Vagina (tissue), 2 donors: ENCODE data around the gene YOD1. TPM values are rescaled to one million over a fixed set of nuclear protein-coding genes. Genes with fewer than 3 reads are reported as not detected.

Source experiments
- DNase-seq, 2 donors: peaks; one replicate each; pipeline ENCODE4 v3.0.0-alpha.2; 2017; ENCODE audit errors: extremely low spot score in 2 of 2
- H3K27ac ChIP-seq: fragments of 200-600 bp; sonication (generic); one replicate; pipeline ENCODE4 v1.5.1; 2019
- H3K27me3 ChIP-seq: fragments of 200-600 bp; sonication (generic); one replicate; pipeline ENCODE4 v1.5.1; 2019
- H3K36me3 ChIP-seq, 2 donors: fragments of 200-600 bp; sonication (generic); one replicate each; pipeline ENCODE4 v1.5.1; 2017 to 2019
- H3K4me1 ChIP-seq: fragments of 200-600 bp; sonication (generic); one replicate; pipeline ENCODE4 v1.5.1; 2019
- H3K4me3 ChIP-seq, 2 donors: fragments of 200-600 bp; sonication (generic); 1 replicate in 1 of 2; 2 replicates in 1 of 2; pipeline ENCODE4 v1.5.1; 2016 to 2019
- H3K9me3 ChIP-seq: fragments of 200-600 bp; sonication (generic); one replicate; pipeline ENCODE4 v1.5.1; 2019
- POLR2A ChIP-seq, 2 donors: fragments of 450-650 bp; IDR thresholded peaks; one replicate each; pipeline ENCODE4 v1.6.1; 2017; ENCODE audit warnings: antibody characterized with exemption in 2 of 2, mild to moderate bottlenecking in 2 of 2, moderate library complexity in 2 of 2
- POLR2AphosphoS5 ChIP-seq, 2 donors: sonication (generic); formaldehyde crosslinking; IDR thresholded peaks; one replicate each; pipeline ENCODE4 v1.9.0; 2017; ENCODE audit warnings: antibody characterized with exemption in 2 of 2, mild to moderate bottlenecking in 2 of 2, low read depth in 1 of 2; ENCODE audit not compliant: insufficient read depth in 1 of 2
- intact Hi-C: fragments of 100-400 bp; cut with DNase I; formaldehyde crosslinking; loops from one replicate; pipeline ENCODE4 v1.15.1; 2023
- total RNA-seq: library from RNA; depleted of rRNA; stranded (reverse); fragments of >200 nt; gene quantifications from one replicate; pipeline ENCODE4 v1.2.3, GENCODE V29; 2016
- TF ChIP-seq, protein P1 (sequence below), 3 experiments: fragments of 450-650 bp in 2 of 3; fragments of 200-600 bp in 1 of 3; sonication (generic) in 1 of 3; IDR thresholded peaks; one replicate each; pipeline ENCODE4 v1.5.1; 2017 to 2019; ENCODE audit warnings: antibody characterized with exemption in 3 of 3, mild to moderate bottlenecking in 2 of 3, moderate library complexity in 2 of 3

The YOD1 gene
- total RNA-seq, 1 donor from 2014 or later: 25.3 TPM

DNA sequence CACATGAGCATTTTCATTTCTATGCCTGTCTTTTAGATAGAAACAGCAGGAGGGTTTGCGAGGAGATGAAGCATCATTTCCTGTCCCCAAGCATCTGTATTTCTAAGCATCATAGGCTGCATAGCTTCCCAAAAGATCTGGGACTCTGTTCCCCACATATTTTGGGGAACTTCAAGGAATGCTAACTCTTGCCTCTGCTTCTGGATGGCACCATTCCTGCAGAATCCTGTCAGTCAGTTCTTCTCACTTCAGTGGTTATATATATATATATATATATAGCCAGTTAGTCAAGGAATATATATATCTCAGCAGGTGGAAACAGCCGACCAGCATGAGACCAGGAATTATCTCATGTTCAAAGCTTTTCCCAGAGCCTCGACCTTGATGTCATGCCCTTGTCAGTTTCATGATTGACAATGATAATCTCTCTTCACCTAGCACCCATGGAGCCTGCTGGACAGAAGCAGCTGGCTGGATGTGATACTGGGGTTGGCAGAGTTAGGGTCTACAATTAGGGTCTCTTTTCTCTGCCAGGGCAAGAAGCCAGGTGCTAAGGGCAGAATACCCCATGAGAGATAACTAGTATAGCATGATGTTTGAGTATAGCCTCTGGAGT lies 4.5 kb upstream of the YOD1 start:
- peaks cover 16% of the 10 kb centered on the region for H3K4me1 ChIP-seq
- intact Hi-C loops: no loop called here
- TF ChIP-seq, protein P1, sequence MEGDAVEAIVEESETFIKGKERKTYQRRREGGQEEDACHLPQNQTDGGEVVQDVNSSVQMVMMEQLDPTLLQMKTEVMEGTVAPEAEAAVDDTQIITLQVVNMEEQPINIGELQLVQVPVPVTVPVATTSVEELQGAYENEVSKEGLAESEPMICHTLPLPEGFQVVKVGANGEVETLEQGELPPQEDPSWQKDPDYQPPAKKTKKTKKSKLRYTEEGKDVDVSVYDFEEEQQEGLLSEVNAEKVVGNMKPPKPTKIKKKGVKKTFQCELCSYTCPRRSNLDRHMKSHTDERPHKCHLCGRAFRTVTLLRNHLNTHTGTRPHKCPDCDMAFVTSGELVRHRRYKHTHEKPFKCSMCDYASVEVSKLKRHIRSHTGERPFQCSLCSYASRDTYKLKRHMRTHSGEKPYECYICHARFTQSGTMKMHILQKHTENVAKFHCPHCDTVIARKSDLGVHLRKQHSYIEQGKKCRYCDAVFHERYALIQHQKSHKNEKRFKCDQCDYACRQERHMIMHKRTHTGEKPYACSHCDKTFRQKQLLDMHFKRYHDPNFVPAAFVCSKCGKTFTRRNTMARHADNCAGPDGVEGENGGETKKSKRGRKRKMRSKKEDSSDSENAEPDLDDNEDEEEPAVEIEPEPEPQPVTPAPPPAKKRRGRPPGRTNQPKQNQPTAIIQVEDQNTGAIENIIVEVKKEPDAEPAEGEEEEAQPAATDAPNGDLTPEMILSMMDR (IDR thresholded peaks at IDR 0.05): no peak
- TF ChIP-seq POLR2AphosphoS5 (IDR thresholded peaks at IDR 0.05; ENCODE audit: insufficient read depth in 1 of 2, low read depth in 1 of 2): no peak
- no peak for TF ChIP-seq POLR2A (IDR thresholded peaks at IDR 0.05)
- no peak overlapping the region for H3K27ac ChIP-seq
- no peaks in the 10 kb centered on the region for H3K9me3 ChIP-seq
- no peak overlapping the region for H3K4me3 ChIP-seq
- DNase-seq: peak in 1 of 2 donors; percentile 84
- H3K27me3 ChIP-seq: no peaks in the 10 kb centered on the region
- H3K36me3 ChIP-seq: no peaks in the 10 kb centered on the region

- Histone ChIP-seq H3K4me1 (peaks cover 19% of the 10 kb centered on the region), H3K27ac (peak overlapping the region; percentile 7)
Measured at GRCh38 chr1:207054491-207054890, 3.5 kb upstream of the YOD1 start.

GRCh38 chr1:207052911-207053769 lies 2.1 kb upstream of the YOD1 start, which contains the start of gene PFKFB2:
TSS of gene PFKFB2 (plus strand) at chr1:207053275. CDS start at chr1:207054718, 1,443 bp downstream.
- peaks cover 31% of the 10 kb centered on the region for H3K4me1 ChIP-seq
- H3K27ac ChIP-seq: peak within 1 kb of the TSS; percentile 92
- intact Hi-C loops: no loop called here
- no peaks in the 10 kb centered on the region for H3K27me3 ChIP-seq
- DNase-seq: peak in 1 of 2 donors; percentile 99
- peak; percentile 92 to 95 for TF ChIP-seq POLR2AphosphoS5 (IDR thresholded peaks at IDR 0.05; ENCODE audit: insufficient read depth in 1 of 2, low read depth in 1 of 2)
- TF ChIP-seq POLR2A (IDR thresholded peaks at IDR 0.05): peak in 1 of 2 donors; percentile 67
- TF ChIP-seq, protein P1 (IDR thresholded peaks at IDR 0.05): peak in 1 of 3 experiments; percentile 43
- peak within 1 kb of the TSS; percentile 67 to 68 for H3K4me3 ChIP-seq
- H3K36me3 ChIP-seq: peaks cover 0 to 9% of the 10 kb centered on the region in 2 donors
- H3K9me3 ChIP-seq: no peaks in the 10 kb centered on the region

More at GRCh38 chr1:207054491-207054890, 3.5 kb upstream of the YOD1 start:
- no peaks in the 10 kb centered on the region for H3K9me3 ChIP-seq
- H3K27me3 ChIP-seq: no peaks in the 10 kb centered on the region
- no peak for TF ChIP-seq POLR2A (IDR thresholded peaks at IDR 0.05)
- TF ChIP-seq, protein P1 (IDR thresholded peaks at IDR 0.05): no peak
- TF ChIP-seq POLR2AphosphoS5 (IDR thresholded peaks at IDR 0.05; ENCODE audit: insufficient read depth in 1 of 2, low read depth in 1 of 2): no peak
- H3K36me3 ChIP-seq: no peaks in the 10 kb centered on the region
- DNase-seq: no peak
- no peak overlapping the region for H3K4me3 ChIP-seq
- intact Hi-C loops: no loop called here

DNA sequence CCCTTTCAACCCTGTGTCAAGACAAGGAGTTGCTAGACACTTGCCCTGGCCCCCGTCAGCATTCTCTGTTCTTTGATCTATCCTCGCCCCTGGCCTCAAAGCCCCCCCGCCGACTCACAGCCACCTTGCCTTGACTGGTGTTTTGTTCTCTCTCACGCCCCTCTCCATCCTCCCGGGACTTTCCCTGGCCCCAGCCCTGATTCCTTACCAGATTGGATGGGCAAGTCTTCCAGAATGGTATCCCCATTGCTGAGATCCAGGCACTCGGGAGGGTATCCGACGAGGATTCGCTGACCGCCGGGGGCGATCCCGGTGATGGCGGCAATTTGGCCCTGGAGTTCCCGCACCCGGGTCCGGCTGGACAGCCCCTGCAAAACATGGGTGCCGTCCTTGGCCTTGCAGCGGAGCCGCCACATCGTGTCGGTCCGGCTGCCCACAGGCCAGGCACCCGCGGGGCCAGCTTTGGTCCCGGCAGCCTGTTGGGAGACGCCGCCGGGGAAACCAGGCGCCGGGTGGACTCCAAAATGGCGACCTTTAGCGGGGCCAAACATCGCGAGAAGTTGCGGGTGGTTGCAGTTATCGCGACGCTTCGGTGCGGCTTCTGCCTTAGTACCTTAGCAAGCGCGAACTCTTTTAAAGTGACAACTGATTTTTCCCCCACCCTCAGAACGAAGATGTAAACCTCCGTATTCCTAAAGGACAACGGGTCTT lies 373 bp downstream of the YOD1 start:
- intact Hi-C loops: no loop called here
- H3K27me3 ChIP-seq: no peaks in the 10 kb centered on the region
- peaks cover 53% of the 10 kb centered on the region for H3K4me1 ChIP-seq

More for the DNA sequence above, 373 bp downstream of the YOD1 start:
- TF ChIP-seq POLR2AphosphoS5 (IDR thresholded peaks at IDR 0.05; ENCODE audit: insufficient read depth in 1 of 2, low read depth in 1 of 2): peak; percentile 11 to 83
- TF ChIP-seq, protein P1 (IDR thresholded peaks at IDR 0.05): no peak
- no peaks in the 10 kb centered on the region for H3K9me3 ChIP-seq
- peak overlapping the region; percentile 79 to 97 for H3K4me3 ChIP-seq
- no peak for DNase-seq
- peaks cover 0 to 12% of the 10 kb centered on the region in 2 donors for H3K36me3 ChIP-seq
- peak overlapping the region; percentile 92 for H3K27ac ChIP-seq
